SK-N-SH treated with all-trans-retinoic acid at 6 μM for 48 hours (cell line): ENCODE results near the gene SUN2.

Source experiments
- ATAC-seq: fragments of 200-7000 bp; cut with Tn5 transposase; 3 replicates; pipeline ENCODE4 v1.9.1; 2020; ENCODE audit warnings: mild to moderate bottlenecking, moderate library complexity
- ARNTL ChIP-seq: fragments of 450-650 bp; formaldehyde crosslinking; IDR thresholded peaks from 2 replicates; pipeline ENCODE4 v1.5.0; 2020; ENCODE audit warnings: low read depth, mild to moderate bottlenecking, moderate library complexity, borderline replicate concordance
- BACH2 ChIP-seq: fragments of 250-450 bp; sonication (Bioruptor Pico); IDR thresholded peaks from 2 replicates; pipeline ENCODE4 v1.9.0; 2021; ENCODE audit warnings: mild to moderate bottlenecking, borderline replicate concordance
- CREB5 ChIP-seq: fragments of 250-450 bp; sonication (Bioruptor Pico); IDR thresholded peaks from 2 replicates; pipeline ENCODE4 v1.5.1; 2020; ENCODE audit warnings: low read depth, mild to moderate bottlenecking, moderate library complexity
- CSDC2 ChIP-seq: fragments of 250-450 bp; sonication (Bioruptor Pico); IDR thresholded peaks from 2 replicates; pipeline ENCODE4 v1.5.0; 2020; ENCODE audit warnings: mild to moderate bottlenecking, moderate library complexity
- CSRNP3 ChIP-seq: fragments of 250-450 bp; sonication (Bioruptor Pico); IDR thresholded peaks from 2 replicates; pipeline ENCODE4 v1.5.1; 2021; ENCODE audit warnings: mild to moderate bottlenecking, moderate library complexity
- ESRRG ChIP-seq: fragments of 250-450 bp; sonication (Bioruptor Pico); IDR thresholded peaks from 2 replicates; pipeline ENCODE4 v1.6.1; 2021; ENCODE audit warnings: mild to moderate bottlenecking
- GLIS3 ChIP-seq: fragments of 250-450 bp; sonication (Bioruptor Pico); IDR thresholded peaks from 2 replicates; pipeline ENCODE4 v1.5.0; 2020; ENCODE audit warnings: mild to moderate bottlenecking, moderate library complexity
- ISL1 ChIP-seq: fragments of 250-450 bp; sonication (Bioruptor Pico); IDR thresholded peaks from 2 replicates; pipeline ENCODE4 v2.1.2; 2022; ENCODE audit warnings: mild to moderate bottlenecking, moderate library complexity
- OSR1 ChIP-seq: fragments of 250-450 bp; sonication (Bioruptor Pico); IDR thresholded peaks from 2 replicates; pipeline ENCODE4 v1.8.0; 2022; ENCODE audit warnings: moderate library complexity, mild to moderate bottlenecking, inconsistent platforms
- PATZ1 ChIP-seq: fragments of 250-450 bp; sonication (Bioruptor Pico); IDR thresholded peaks from 2 replicates; pipeline ENCODE4 v1.8.0; 2020; ENCODE audit warnings: mild to moderate bottlenecking, moderate library complexity, borderline replicate concordance
- PPARA ChIP-seq: fragments of 250-450 bp; sonication (Bioruptor Pico); IDR thresholded peaks from 2 replicates; pipeline ENCODE4 v1.5.0; 2020; ENCODE audit warnings: mild to moderate bottlenecking, borderline replicate concordance
- RARB ChIP-seq: fragments of 250-450 bp; sonication (Bioruptor Pico); IDR thresholded peaks from 2 replicates; pipeline ENCODE4 v1.8.0; 2021; ENCODE audit warnings: mild to moderate bottlenecking, moderate library complexity
- SNAI2 ChIP-seq: fragments of 250-450 bp; sonication (Bioruptor Pico); IDR thresholded peaks from 2 replicates; pipeline ENCODE4 v1.5.0; 2020; ENCODE audit warnings: mild to moderate bottlenecking, moderate library complexity
- TCF4 ChIP-seq: fragments of 250-450 bp; sonication (Bioruptor Pico); IDR thresholded peaks from 2 replicates; pipeline ENCODE4 v1.8.0; 2021; ENCODE audit warnings: mild to moderate bottlenecking, moderate library complexity, borderline replicate concordance
- TOX ChIP-seq: fragments of 250-450 bp; sonication (Bioruptor Pico); IDR thresholded peaks from 2 replicates; pipeline ENCODE4 v1.8.0; 2021; ENCODE audit warnings: mild to moderate bottlenecking, moderate library complexity, borderline replicate concordance
- TSHZ2 ChIP-seq: fragments of 250-450 bp; sonication (Bioruptor Pico); IDR thresholded peaks from 2 replicates; pipeline ENCODE4 v1.5.0; 2020; ENCODE audit warnings: mild to moderate bottlenecking, moderate library complexity
- ZC3H10 ChIP-seq: fragments of 250-450 bp; sonication (Bioruptor Pico); IDR thresholded peaks from 2 replicates; pipeline ENCODE4 v1.5.1; 2021; ENCODE audit warnings: mild to moderate bottlenecking, moderate library complexity
- ZFP3 ChIP-seq: fragments of 250-450 bp; sonication (Bioruptor Pico); IDR thresholded peaks from 2 replicates; pipeline ENCODE4 v1.5.0; 2020; ENCODE audit warnings: mild to moderate bottlenecking, moderate library complexity
- ZFP30 ChIP-seq: fragments of 450-650 bp; formaldehyde crosslinking; IDR thresholded peaks from 2 replicates; pipeline ENCODE4 v1.5.0; 2022; ENCODE audit warnings: mild to moderate bottlenecking, moderate library complexity
- ZNF565 ChIP-seq: fragments of 450-650 bp; formaldehyde crosslinking; conservative IDR thresholded peaks from 2 replicates; pipeline ENCODE4 v1.5.0; 2020; ENCODE audit warnings: low read depth, mild to moderate bottlenecking, moderate library complexity
- ZNF70 ChIP-seq: fragments of 450-650 bp; formaldehyde crosslinking; IDR thresholded peaks from 2 replicates; pipeline ENCODE4 v1.5.0; 2020; ENCODE audit warnings: mild to moderate bottlenecking, moderate library complexity
- ZNF8 ChIP-seq: fragments of 450-650 bp; formaldehyde crosslinking; IDR thresholded peaks from 2 replicates; pipeline ENCODE4 v1.5.0; 2020; ENCODE audit warnings: mild to moderate bottlenecking, moderate library complexity

The SUN2 gene

GRCh38 chr22:38760477-38761201 is 4.8 kb upstream of the SUN2 start:
- no peak for TF ChIP-seq BACH2
- no peak for TF ChIP-seq ZNF70 (CRISPR knock-in tag)
- no peak for TF ChIP-seq OSR1 (CRISPR knock-in tag)
- TF ChIP-seq CSDC2 (CRISPR knock-in tag): no peak
- TF ChIP-seq PATZ1 (CRISPR knock-in tag): no peak
- TF ChIP-seq ZC3H10 (CRISPR knock-in tag): no peak
- no peak for TF ChIP-seq CREB5 (CRISPR knock-in tag)
- TF ChIP-seq ISL1 (CRISPR knock-in tag): no peak
- TF ChIP-seq ZFP30 (CRISPR knock-in tag): no peak
- TF ChIP-seq SNAI2 (CRISPR knock-in tag): no peak
- TF ChIP-seq TOX: no peak
- TF ChIP-seq ARNTL (CRISPR knock-in tag): no peak
- TF ChIP-seq TSHZ2 (CRISPR knock-in tag): no peak
- TF ChIP-seq CSRNP3 (CRISPR knock-in tag): no peak
- no peak for TF ChIP-seq RARB
- TF ChIP-seq ZFP3 (CRISPR knock-in tag): no peak
- ATAC-seq: no peak

- ATAC-seq: no peak
- TF ChIP-seq BACH2: no peak
- TF ChIP-seq RARB: no peak
- TF ChIP-seq ZFP3 (CRISPR knock-in tag): no peak
- TF ChIP-seq ZNF70 (CRISPR knock-in tag): no peak
- no peak for TF ChIP-seq PATZ1 (CRISPR knock-in tag)
- no peak for TF ChIP-seq PPARA (CRISPR knock-in tag)
- TF ChIP-seq ZNF8 (CRISPR knock-in tag): no peak
- no peak for TF ChIP-seq TSHZ2 (CRISPR knock-in tag)
- no peak for TF ChIP-seq CSDC2 (CRISPR knock-in tag)
- no peak for TF ChIP-seq ESRRG (CRISPR knock-in tag)
- no peak for TF ChIP-seq CSRNP3 (CRISPR knock-in tag)
- TF ChIP-seq ZFP30 (CRISPR knock-in tag): no peak
- no peak for TF ChIP-seq TCF4 (CRISPR knock-in tag)
- no peak for TF ChIP-seq GLIS3 (CRISPR knock-in tag)
- no peak for TF ChIP-seq ZC3H10 (CRISPR knock-in tag)
- no peak for TF ChIP-seq TOX
- TF ChIP-seq OSR1 (CRISPR knock-in tag): no peak
- TF ChIP-seq ZNF565: no peak
- TF ChIP-seq SNAI2 (CRISPR knock-in tag): no peak
These were observed 3.2 kb upstream of the SUN2 start for GRCh38 chr22:38759005-38759404.
